PFSK-1 (cell line): ENCODE results near the gene MINK1.

ENCODE experiments used
- FOXP2 ChIP-seq: optimal IDR thresholded peaks from 2 replicates; pipeline ENCODE3; 2011; ENCODE audit warnings: borderline replicate concordance, control low read depth, inconsistent platforms; ENCODE audit not compliant: insufficient read depth; ENCODE audit errors: extremely low read length, extremely low read depth
- POLR2AphosphoS5 ChIP-seq: IDR thresholded peaks from 2 replicates; pipeline ENCODE4 v1.6.1; 2012; ENCODE audit warnings: low read depth, mild to moderate bottlenecking, control low read depth, low read length, moderate library complexity
- SIN3A ChIP-seq: IDR thresholded peaks from 2 replicates; pipeline ENCODE4 v1.6.1; 2012; ENCODE audit warnings: mild to moderate bottlenecking, low read length, moderate library complexity, borderline replicate concordance; ENCODE audit not compliant: insufficient read depth
- TAF1 ChIP-seq: IDR thresholded peaks from 2 replicates; pipeline ENCODE4 v1.6.1; 2012; ENCODE audit warnings: low read length, control low read depth, borderline replicate concordance; ENCODE audit not compliant: insufficient read depth
- TF ChIP-seq, protein P1 (sequence below), 2 experiments: IDR thresholded peaks; 2 replicates each; pipeline versions ENCODE4 v1.6.1 to v1.8.0; 2011 to 2012; ENCODE audit warnings: low read depth in 2 of 2, low read length in 2 of 2, control low read depth in 1 of 2, inconsistent platforms in 1 of 2, mild to moderate bottlenecking in 1 of 2, moderate library complexity in 1 of 2; ENCODE audit not compliant: insufficient read depth in 1 of 2

MINK1 gene

DNA sequence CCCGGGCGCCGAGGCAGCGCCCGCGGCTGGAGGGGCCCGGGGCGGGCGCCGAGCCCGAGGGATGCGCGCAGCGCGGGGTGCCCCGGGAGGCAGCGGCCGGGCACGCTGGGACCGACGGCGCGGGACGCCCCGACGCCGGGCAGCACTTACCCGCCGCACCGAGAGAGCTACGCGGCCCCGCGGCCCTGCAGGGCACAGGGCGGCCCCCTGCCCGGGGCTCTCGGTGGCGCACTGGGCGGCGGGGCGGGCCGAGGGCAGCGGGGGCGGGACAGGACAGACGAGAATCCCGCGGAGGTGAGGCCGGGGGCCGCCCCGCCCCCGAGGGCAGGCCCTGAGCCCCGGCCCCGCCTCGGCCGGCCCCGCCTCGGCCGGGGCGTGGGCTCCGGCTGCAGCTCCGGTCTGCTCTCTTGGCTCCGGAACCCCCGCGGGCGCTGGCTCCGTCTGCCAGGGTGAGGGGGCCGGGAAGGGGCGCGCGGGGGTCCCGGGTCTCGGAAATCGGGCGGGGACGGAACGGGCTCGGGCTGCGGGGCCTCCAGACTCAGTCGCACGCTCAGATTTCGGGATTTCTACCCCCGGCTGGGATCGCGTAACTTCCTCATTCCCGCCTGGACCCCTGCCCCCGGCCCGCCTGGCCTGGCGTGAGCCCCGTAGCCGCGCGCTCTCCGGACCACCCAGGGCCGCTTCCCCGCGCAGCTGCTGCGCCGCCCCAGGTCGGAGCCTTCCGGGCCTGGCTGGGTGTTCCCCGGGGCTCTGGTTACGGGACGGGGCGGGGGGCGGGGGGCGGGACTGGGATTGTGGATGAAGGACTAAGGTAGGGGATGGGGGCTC is 26.1 kb upstream of the MINK1 start, which contains the start of gene PLD2:
PLD2 (plus strand) TSS at position 376 of the 828 bp plus-strand sequence. CDS start 621 bp downstream, outside the sequence.
- peak; percentile 86; the same call in 1 of the 2 replicates for TF ChIP-seq POLR2AphosphoS5
- TF ChIP-seq, protein P1, sequence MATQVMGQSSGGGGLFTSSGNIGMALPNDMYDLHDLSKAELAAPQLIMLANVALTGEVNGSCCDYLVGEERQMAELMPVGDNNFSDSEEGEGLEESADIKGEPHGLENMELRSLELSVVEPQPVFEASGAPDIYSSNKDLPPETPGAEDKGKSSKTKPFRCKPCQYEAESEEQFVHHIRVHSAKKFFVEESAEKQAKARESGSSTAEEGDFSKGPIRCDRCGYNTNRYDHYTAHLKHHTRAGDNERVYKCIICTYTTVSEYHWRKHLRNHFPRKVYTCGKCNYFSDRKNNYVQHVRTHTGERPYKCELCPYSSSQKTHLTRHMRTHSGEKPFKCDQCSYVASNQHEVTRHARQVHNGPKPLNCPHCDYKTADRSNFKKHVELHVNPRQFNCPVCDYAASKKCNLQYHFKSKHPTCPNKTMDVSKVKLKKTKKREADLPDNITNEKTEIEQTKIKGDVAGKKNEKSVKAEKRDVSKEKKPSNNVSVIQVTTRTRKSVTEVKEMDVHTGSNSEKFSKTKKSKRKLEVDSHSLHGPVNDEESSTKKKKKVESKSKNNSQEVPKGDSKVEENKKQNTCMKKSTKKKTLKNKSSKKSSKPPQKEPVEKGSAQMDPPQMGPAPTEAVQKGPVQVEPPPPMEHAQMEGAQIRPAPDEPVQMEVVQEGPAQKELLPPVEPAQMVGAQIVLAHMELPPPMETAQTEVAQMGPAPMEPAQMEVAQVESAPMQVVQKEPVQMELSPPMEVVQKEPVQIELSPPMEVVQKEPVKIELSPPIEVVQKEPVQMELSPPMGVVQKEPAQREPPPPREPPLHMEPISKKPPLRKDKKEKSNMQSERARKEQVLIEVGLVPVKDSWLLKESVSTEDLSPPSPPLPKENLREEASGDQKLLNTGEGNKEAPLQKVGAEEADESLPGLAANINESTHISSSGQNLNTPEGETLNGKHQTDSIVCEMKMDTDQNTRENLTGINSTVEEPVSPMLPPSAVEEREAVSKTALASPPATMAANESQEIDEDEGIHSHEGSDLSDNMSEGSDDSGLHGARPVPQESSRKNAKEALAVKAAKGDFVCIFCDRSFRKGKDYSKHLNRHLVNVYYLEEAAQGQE (IDR thresholded peaks at IDR 0.05; ENCODE audit: insufficient read depth in 1 of 2, low read depth in 2 of 2, low read length in 2 of 2): no peak
- peak; percentile 45; the same call in 1 of the 2 replicates for TF ChIP-seq SIN3A
- no peak for TF ChIP-seq FOXP2

DNA sequence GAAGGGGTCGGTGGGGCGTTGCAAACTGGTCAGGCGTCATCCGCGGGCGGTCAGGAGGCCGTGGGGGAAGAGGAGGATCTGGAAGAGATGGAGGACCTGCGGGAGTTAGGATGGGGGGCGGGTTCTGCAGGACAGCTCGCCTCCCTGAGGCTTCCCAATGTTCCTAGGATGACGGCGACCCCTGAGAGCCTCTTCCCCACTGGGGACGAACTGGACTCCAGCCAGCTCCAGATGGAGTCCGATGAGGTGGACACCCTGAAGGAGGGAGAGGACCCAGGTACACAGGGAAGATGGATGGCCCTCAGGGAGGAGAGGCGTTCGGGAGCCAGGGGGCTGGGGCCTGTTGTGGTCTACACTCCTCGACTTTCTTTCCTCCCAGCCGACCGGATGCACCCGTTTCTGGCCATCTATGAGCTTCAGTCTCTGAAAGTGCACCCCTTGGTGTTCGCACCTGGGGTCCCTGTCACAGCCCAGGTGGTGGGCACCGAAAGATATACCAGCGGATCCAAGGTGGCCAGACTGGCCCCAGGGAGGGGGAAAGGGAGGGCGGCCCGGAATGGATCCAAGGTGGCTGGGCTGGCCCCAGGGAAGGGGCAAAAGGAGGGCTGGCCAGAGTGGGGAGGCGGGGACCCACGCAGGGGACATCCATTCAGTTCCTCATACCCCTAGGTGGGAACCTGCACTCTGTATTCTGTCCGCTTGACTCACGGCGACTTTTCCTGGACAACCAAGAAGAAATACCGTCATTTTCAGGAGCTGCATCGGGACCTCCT is 25.3 kb upstream of the MINK1 start:
- TF ChIP-seq, protein P1 (IDR thresholded peaks at IDR 0.05; ENCODE audit: insufficient read depth in 1 of 2, low read depth in 2 of 2, low read length in 2 of 2): no peak
- TF ChIP-seq FOXP2: no peak

DNA sequence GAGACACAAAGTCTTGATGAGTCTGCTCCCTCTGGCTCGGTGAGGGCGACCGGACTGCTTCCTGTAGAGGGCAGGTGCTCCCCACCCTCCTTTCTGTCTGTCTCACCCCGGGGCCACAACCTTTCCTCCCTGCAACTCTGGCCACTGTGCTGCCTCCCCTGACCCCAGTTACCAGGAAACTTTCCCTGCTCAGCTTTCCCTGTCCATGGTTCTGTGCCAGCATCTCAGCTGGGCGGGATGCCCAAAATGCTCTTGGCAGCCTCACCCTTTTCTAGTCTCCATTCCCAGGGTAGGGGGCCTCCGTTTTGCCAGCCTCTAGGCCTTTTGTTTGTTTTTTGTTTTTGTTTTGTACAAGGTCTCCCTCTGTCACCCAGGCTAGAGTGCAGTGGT is 24.8 kb upstream of the MINK1 start:
- no peak for TF ChIP-seq TAF1
- TF ChIP-seq, protein P1 (IDR thresholded peaks at IDR 0.05; ENCODE audit: insufficient read depth in 1 of 2, low read depth in 2 of 2, low read length in 2 of 2): peak; percentile 58 to 81; a peak in 3 of 4 replicates
- no peak for TF ChIP-seq POLR2AphosphoS5

DNA sequence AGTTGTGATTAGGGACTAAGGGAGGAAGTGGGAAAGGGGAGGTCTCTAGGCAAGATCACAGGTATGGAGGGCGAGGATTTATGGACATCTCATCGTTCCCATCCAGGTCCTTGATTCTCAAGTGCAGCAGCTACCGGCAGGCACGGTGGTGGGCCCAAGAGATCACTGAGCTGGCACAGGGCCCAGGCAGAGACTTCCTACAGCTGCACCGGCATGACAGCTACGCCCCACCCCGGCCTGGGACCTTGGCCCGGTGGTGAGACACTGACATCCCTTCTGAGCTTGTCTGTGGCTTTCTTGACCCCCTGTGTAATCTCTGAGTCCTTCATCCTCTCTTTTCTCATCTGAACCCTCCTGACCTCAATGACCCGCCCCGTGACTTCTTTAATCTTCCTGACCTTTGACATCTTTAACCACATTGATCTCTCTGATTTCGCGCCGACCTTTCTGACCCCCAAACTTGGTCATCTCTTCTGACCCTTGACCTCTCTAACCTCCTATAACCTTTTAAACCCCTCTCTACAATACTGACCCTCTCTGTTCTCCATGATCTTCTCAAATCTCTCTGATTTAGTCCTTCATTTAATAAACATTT is 22.3 kb upstream of the MINK1 start:
- TF ChIP-seq TAF1: no peak
- TF ChIP-seq, protein P1 (IDR thresholded peaks at IDR 0.05; ENCODE audit: insufficient read depth in 1 of 2, low read depth in 2 of 2, low read length in 2 of 2): no peak
